NOMO-1 treated with dmso at 0.1 percent for 144 hours (cell line): ENCODE measurements around the gene FREM2.

Source experiments
- DNase-seq: peaks from one replicate; lab custom pipeline; 2025; ENCODE audit not compliant: unreplicated experiment; lab: John Stamatoyannopoulos, UW

The FREM2 gene

GRCh38 chr13:38758277-38758676 is 71.4 kb downstream of the FREM2 start:
- no peak for DNase-seq

GRCh38 chr13:38759390-38759789 is 72.5 kb downstream of the FREM2 start:
- DNase-seq, result no peak

GRCh38 chr13:38763446-38764381 is 76.8 kb downstream of the FREM2 start:
- no peak for DNase-seq

GRCh38 chr13:38766799-38767198 is 79.9 kb downstream of the FREM2 start:
- DNase-seq, result no peak

- no peak for DNase-seq
Measured at GRCh38 chr13:38767506-38768265, 80.8 kb downstream of the FREM2 start.

GRCh38 chr13:38769526-38769925 is 82.6 kb downstream of the FREM2 start:
- DNase-seq, result no peak

- no peak for DNase-seq
Measured at GRCh38 chr13:38775085-38775484, 88.2 kb downstream of the FREM2 start.

- no peak for DNase-seq
Measured at GRCh38 chr13:38777347-38778119, 90.7 kb downstream of the FREM2 start.

- no peak for DNase-seq
Measured at GRCh38 chr13:38781539-38781938, 94.7 kb downstream of the FREM2 start.

GRCh38 chr13:38784036-38784880 is 97.4 kb downstream of the FREM2 start:
- DNase-seq, result no peak

GRCh38 chr13:38785042-38785441 is 98.2 kb downstream of the FREM2 start:
- no peak for DNase-seq

- DNase-seq, result no peak
Measured at GRCh38 chr13:38785490-38785889, 98.6 kb downstream of the FREM2 start.

- no peak for DNase-seq
Measured at GRCh38 chr13:38787550-38787949, 100.7 kb downstream of the FREM2 start.

- no peak for DNase-seq
Measured at GRCh38 chr13:38796890-38797289, 110.0 kb downstream of the FREM2 start.

GRCh38 chr13:38803531-38803930 is 116.7 kb downstream of the FREM2 start:
- no peak for DNase-seq

GRCh38 chr13:38804061-38804460 is 117.2 kb downstream of the FREM2 start:
- no peak for DNase-seq

GRCh38 chr13:38804536-38804935 is 117.7 kb downstream of the FREM2 start:
- DNase-seq, result no peak

GRCh38 chr13:38814331-38814730 is 127.5 kb downstream of the FREM2 start:
- DNase-seq, result no peak

GRCh38 chr13:38819053-38819452 is 132.2 kb downstream of the FREM2 start:
- DNase-seq, result no peak

GRCh38 chr13:38819596-38819995 is 132.7 kb downstream of the FREM2 start:
- no peak for DNase-seq
